Measurements from ENCODE around the gene PRSS56. TPM values are rescaled to one million over a fixed set of nuclear protein-coding genes. Genes with fewer than 3 reads are reported as not detected.
A peak's percentile ranks its signal among the peaks of the same experiment; 100 is the strongest.

The PRSS56 gene
- total RNA-seq, 1 donor from 2014 or later: not detected

GRCh38 chr2:232511336-232511890 is 8.8 kb upstream of the PRSS56 start:
- no peak overlapping the region for H3K4me2 ChIP-seq
- H3K9me3 ChIP-seq (ENCODE audit: low read depth): no peaks in the 10 kb centered on the region
- H3K4me1 ChIP-seq: peaks cover 3% of the 10 kb centered on the region
- H3K9ac ChIP-seq: no peak overlapping the region
- no peaks in the 10 kb centered on the region for H3K79me2 ChIP-seq (ENCODE audit: low read depth)
- H4K20me1 ChIP-seq (ENCODE audit: low read depth): no peaks in the 10 kb centered on the region
- no peak overlapping the region for H3K4me3 Mint-ChIP-seq
- no peak overlapping the region for H2AFZ ChIP-seq (replicated peaks)
- H3K4me1 Mint-ChIP-seq: peaks cover 19% of the 10 kb centered on the region
- H3K27me3 ChIP-seq: peaks cover 7% of the 10 kb centered on the region
- H3K27ac Mint-ChIP-seq: no peak overlapping the region
- no peaks in the 10 kb centered on the region for H3F3A ChIP-seq (ENCODE audit: low read depth)
- no peaks in the 10 kb centered on the region for H3K36me3 Mint-ChIP-seq
- H3K36me3 ChIP-seq: no peaks in the 10 kb centered on the region
- H3K27me3 Mint-ChIP-seq (ENCODE audit: insufficient read depth, low read depth): peaks cover 16% of the 10 kb centered on the region
- no peak overlapping the region for H3K4me3 ChIP-seq
- no peaks in the 10 kb centered on the region for H3K9me3 Mint-ChIP-seq
- DNase-seq (ENCODE audit: low spot score): no peak
- H3K27ac ChIP-seq: no peak overlapping the region
- TF ChIP-seq EZH2phosphoT487 (IDR thresholded peaks at IDR 0.05) (no peak), CTCF (IDR thresholded peaks at IDR 0.05) (no peak), EZH2 (IDR thresholded peaks at IDR 0.05) (no peak)

GRCh38 chr2:232512602-232513001 is 7.6 kb upstream of the PRSS56 start:
- H3K9me3 ChIP-seq (ENCODE audit: low read depth): no peaks in the 10 kb centered on the region
- no peak overlapping the region for H3K27ac Mint-ChIP-seq
- no peaks in the 10 kb centered on the region for H3K36me3 Mint-ChIP-seq
- TF ChIP-seq EZH2 (IDR thresholded peaks at IDR 0.05) (no peak), CTCF (IDR thresholded peaks at IDR 0.05) (no peak), EZH2phosphoT487 (IDR thresholded peaks at IDR 0.05) (no peak)
- H3K4me1 ChIP-seq: no peaks in the 10 kb centered on the region
- H3K9ac ChIP-seq: no peak overlapping the region
- H2AFZ ChIP-seq (replicated peaks): no peak overlapping the region
- peaks cover 11% of the 10 kb centered on the region for H3K4me1 Mint-ChIP-seq
- H3K4me2 ChIP-seq: no peak overlapping the region
- no peaks in the 10 kb centered on the region for H3K9me3 Mint-ChIP-seq
- H3K27ac ChIP-seq: no peak overlapping the region
- peaks cover 13% of the 10 kb centered on the region for H3K27me3 Mint-ChIP-seq (ENCODE audit: insufficient read depth, low read depth)
- DNase-seq (ENCODE audit: low spot score): peak; percentile 28
- H3K79me2 ChIP-seq (ENCODE audit: low read depth): no peaks in the 10 kb centered on the region
- no peaks in the 10 kb centered on the region for H4K20me1 ChIP-seq (ENCODE audit: low read depth)
- no peak overlapping the region for H3K4me3 ChIP-seq
- peak overlapping the region; percentile 10 for H3K4me3 Mint-ChIP-seq
- H3K36me3 ChIP-seq: no peaks in the 10 kb centered on the region
- peaks cover 3% of the 10 kb centered on the region for H3K27me3 ChIP-seq
- H3F3A ChIP-seq (ENCODE audit: low read depth): no peaks in the 10 kb centered on the region

GRCh38 chr2:232513353-232513752 is 6.8 kb upstream of the PRSS56 start:
- Histone ChIP-seq H4K20me1 (ENCODE audit: low read depth) (no peaks in the 10 kb centered on the region), H3K4me3 (no peak overlapping the region), H3F3A (ENCODE audit: low read depth) (no peaks in the 10 kb centered on the region), H3K27me3 (peaks cover 3% of the 10 kb centered on the region), H2AFZ (replicated peaks) (no peak overlapping the region), H3K9ac (no peak overlapping the region), H3K4me1 (no peaks in the 10 kb centered on the region), H3K9me3 (ENCODE audit: low read depth) (no peaks in the 10 kb centered on the region), H3K27ac (no peak overlapping the region), H3K79me2 (ENCODE audit: low read depth) (no peaks in the 10 kb centered on the region), H3K4me2 (no peak overlapping the region), H3K36me3 (no peaks in the 10 kb centered on the region)
- H3K4me1 Mint-ChIP-seq: peaks cover 9% of the 10 kb centered on the region
- DNase-seq (ENCODE audit: low spot score): no peak
- H3K27me3 Mint-ChIP-seq (ENCODE audit: insufficient read depth, low read depth): peaks cover 20% of the 10 kb centered on the region
- no peaks in the 10 kb centered on the region for H3K36me3 Mint-ChIP-seq
- no peak overlapping the region for H3K4me3 Mint-ChIP-seq
- H3K9me3 Mint-ChIP-seq: no peaks in the 10 kb centered on the region
- TF ChIP-seq EZH2 (IDR thresholded peaks at IDR 0.05) (no peak), EZH2phosphoT487 (IDR thresholded peaks at IDR 0.05) (no peak), CTCF (IDR thresholded peaks at IDR 0.05) (no peak)
- H3K27ac Mint-ChIP-seq: no peak overlapping the region
